IMR-90 (cell line): ENCODE results near the gene OR13A1. TPM values are rescaled to one million over a fixed set of nuclear protein-coding genes. Genes with fewer than 3 reads are reported as not detected.

Experiments
- ATAC-seq: fragments of 200-7000 bp; cut with Tn5 transposase; 2 replicates; pipeline ENCODE4 v1.9.1; 2020; ENCODE audit warnings: low read depth, mild to moderate bottlenecking, moderate library complexity
- BruUV-seq: library from RNA; stranded (reverse); fragments of 400-500 nt; replicated peaks from 2 replicates; lab custom pipeline; 2021; lab: Mats Ljungman, UMichigan
- CTCF ChIA-PET: fragments of 300-600 bp; formaldehyde crosslinking; extraction: SDS; loops from one replicate; lab custom pipeline; 2021; ENCODE audit warnings: antibody characterized with exemption; lab: Yijun Ruan, JAX
- POLR2A ChIA-PET: fragments of 300-600 bp; sonication (Branson Sonifier 250); formaldehyde crosslinking; loops from one replicate; lab custom pipeline; 2022; ENCODE audit warnings: antibody characterized with exemption; ENCODE audit not compliant: unreplicated experiment; lab: Charles Lee
- DNase-seq: peaks from one replicate; pipeline ENCODE4 v3.0.0; 2013
- H2AFZ ChIP-seq: replicated peaks from 2 replicates; pipeline ENCODE3; 2013; ENCODE audit warnings: low read length, mild to moderate bottlenecking; ENCODE audit not compliant: poor library complexity
- H2AK5ac ChIP-seq: 2 replicates; pipeline ENCODE4 v1.6.1; 2013; ENCODE audit warnings: low read depth, low read length, inconsistent platforms
- H2AK9ac ChIP-seq: replicated peaks from 2 replicates; pipeline ENCODE3; 2013; ENCODE audit warnings: mild to moderate bottlenecking, low read depth, low read length, moderate library complexity; ENCODE audit not compliant: poor library complexity
- H2BK120ac ChIP-seq: 2 replicates; pipeline ENCODE4 v1.6.1; 2013; ENCODE audit warnings: low read depth, low read length, inconsistent platforms
- H2BK15ac ChIP-seq: 3 replicates; pipeline ENCODE4 v1.6.1; 2013; ENCODE audit warnings: low read depth, low read length, inconsistent platforms
- H2BK20ac ChIP-seq: 2 replicates; pipeline ENCODE4 v1.6.1; 2013; ENCODE audit warnings: low read depth, mild to moderate bottlenecking, inconsistent platforms, low read length, moderate library complexity
- H2BK5ac ChIP-seq: 2 replicates; pipeline ENCODE4 v1.6.1; 2013; ENCODE audit warnings: mild to moderate bottlenecking, low read depth, low read length, inconsistent platforms; ENCODE audit not compliant: poor library complexity, severe bottlenecking
- H3K14ac ChIP-seq: replicated peaks from 2 replicates; pipeline ENCODE4 v1.6.1; 2013; ENCODE audit warnings: low read depth, low read length, inconsistent platforms
- H3K18ac ChIP-seq: 2 replicates; pipeline ENCODE4 v1.6.1; 2013; ENCODE audit warnings: low read depth, low read length, control low read depth
- H3K23ac ChIP-seq: 2 replicates; pipeline ENCODE4 v1.6.1; 2013; ENCODE audit warnings: low read depth, low read length, inconsistent platforms
- H3K27ac ChIP-seq: 2 replicates; pipeline ENCODE4 v1.5.1; 2013; ENCODE audit warnings: mild to moderate bottlenecking, control low read depth, low read length; ENCODE audit not compliant: insufficient read depth
- H3K27me3 ChIP-seq: 2 replicates; pipeline ENCODE4 v1.6.1; 2013; ENCODE audit warnings: low read length; ENCODE audit not compliant: control insufficient read depth, insufficient read depth
- H3K36me3 ChIP-seq: 2 replicates; pipeline ENCODE4 v1.6.1; 2013; ENCODE audit warnings: low read length, mixed read lengths; ENCODE audit not compliant: control insufficient read depth, insufficient read depth
- H3K4ac ChIP-seq: 2 replicates; pipeline ENCODE4 v1.6.1; 2013; ENCODE audit warnings: low read depth, low read length, inconsistent platforms
- H3K4me1 ChIP-seq: 2 replicates; pipeline ENCODE4 v1.6.1; 2013; ENCODE audit warnings: low read length, mixed read lengths; ENCODE audit not compliant: control insufficient read depth, insufficient read depth
- H3K4me2 ChIP-seq: 2 replicates; pipeline ENCODE4 v1.6.1; 2013; ENCODE audit warnings: low read depth, mild to moderate bottlenecking, control low read depth, low read length, moderate library complexity
- H3K4me3 ChIP-seq: 2 replicates; pipeline ENCODE4 v1.5.1; 2013; ENCODE audit warnings: low read depth, mild to moderate bottlenecking, control low read depth, low read length, moderate library complexity; ENCODE audit not compliant: insufficient read depth
- H3K56ac ChIP-seq: 2 replicates; pipeline ENCODE4 v1.6.1; 2013; ENCODE audit warnings: low read length, inconsistent platforms; ENCODE audit not compliant: insufficient read depth; ENCODE audit errors: extremely low read depth
- H3K79me1 ChIP-seq, 2 experiments: 2 replicates each; pipeline ENCODE4 v1.6.1; 2013; ENCODE audit warnings: low read length in 2 of 2, inconsistent platforms in 1 of 2, low read depth in 1 of 2
- H3K9ac ChIP-seq: 2 replicates; pipeline ENCODE4 v1.6.1; 2013; ENCODE audit warnings: low read depth, low read length, control low read depth
- H3K9me1 ChIP-seq: 2 replicates; pipeline ENCODE4 v1.6.1; 2013; ENCODE audit warnings: low read length, inconsistent platforms; ENCODE audit not compliant: insufficient read depth
- H3K9me3 ChIP-seq: 2 replicates; pipeline ENCODE4 v1.6.1; 2013; ENCODE audit warnings: low read length; ENCODE audit not compliant: control insufficient read depth, insufficient read depth
- H4K20me1 ChIP-seq: 2 replicates; pipeline ENCODE4 v1.6.1; 2013; ENCODE audit warnings: low read length, inconsistent platforms; ENCODE audit not compliant: insufficient read depth
- H4K5ac ChIP-seq: 2 replicates; pipeline ENCODE4 v1.6.1; 2013; ENCODE audit warnings: mild to moderate bottlenecking, low read depth, low read length, control low read depth
- H4K8ac ChIP-seq, 2 experiments: 2 replicates each; pipeline ENCODE4 v1.6.1; 2013; ENCODE audit warnings: low read depth in 2 of 2, low read length in 2 of 2, control low read depth in 1 of 2, inconsistent platforms in 1 of 2
- H4K91ac ChIP-seq: 2 replicates; pipeline ENCODE4 v1.6.1; 2013; ENCODE audit warnings: low read depth, low read length, inconsistent platforms; ENCODE audit not compliant: insufficient read depth
- BHLHE40 ChIP-seq: fragments of 150-350 bp; IDR thresholded peaks from 2 replicates; pipeline ENCODE4 v1.6.1; 2016; ENCODE audit warnings: mild to moderate bottlenecking, low read depth, low read length
- CEBPB ChIP-seq: IDR thresholded peaks from 2 replicates; pipeline ENCODE4 v1.6.1; 2012; ENCODE audit warnings: low read depth, low read length, improper control_type of control experiment
- MAFK ChIP-seq: IDR thresholded peaks from 2 replicates; pipeline ENCODE4 v1.6.1; 2012; ENCODE audit warnings: low read depth, low read length, improper control_type of control experiment
- SMC3 ChIP-seq: fragments of 150-350 bp; IDR thresholded peaks from 2 replicates; pipeline ENCODE4 v1.6.1; 2016; ENCODE audit warnings: low read depth, mild to moderate bottlenecking, antibody characterized with exemption, low read length, moderate library complexity
- WGBS, 2 experiments: methylation state at CpG; one replicate each; pipeline versions ENCODE4 v1.1.5 to v1.1.7; 2013; ENCODE audit warnings: missing lambda C conversion rate in 2 of 2; ENCODE audit not compliant: insufficient read length in 1 of 2; ENCODE audit errors: extremely low coverage in 2 of 2; 5-methylcytosine and 5-hydroxymethylcytosine counted together
- dilution Hi-C: fragments of 300-500 bp; cut with HindIII; formaldehyde crosslinking; loops from one replicate; pipeline ENCODE4 v1.14.3; 2018; ENCODE audit warnings: low sequenced_read_pairs; ENCODE audit not compliant: unreplicated experiment
- in situ Hi-C: fragments of 300-500 bp; cut with MboI; formaldehyde crosslinking; loops from 3 replicates; pipeline ENCODE4 v1.14.3; 2019; ENCODE audit warnings: low sequenced_read_pairs, inconsistent platforms, mixed read lengths
- intact Hi-C: fragments of 100-400 bp; cut with micrococcal nuclease; formaldehyde crosslinking; loops from 2 replicates; pipeline ENCODE4 v1.10.0; 2022
- polyA plus RNA-seq, 3 experiments: library from polyadenylated mRNA; depleted of rRNA; stranded (reverse); fragments of >200 nt; gene quantifications; 2 replicates each; pipeline ENCODE4 v1.2.3, GENCODE V29; 2012; ENCODE audit warnings: low replicate concordance in 1 of 3
- total RNA-seq: library from RNA; depleted of rRNA; stranded (reverse); fragments of >200 nt; gene quantifications from 2 replicates; pipeline ENCODE4 v1.2.3, GENCODE V29; 2012

OR13A1 gene
- total and polyA plus RNA-seq, 2 of the 4 experiments (the other 2 are of a cell fraction) = not detected

DNA sequence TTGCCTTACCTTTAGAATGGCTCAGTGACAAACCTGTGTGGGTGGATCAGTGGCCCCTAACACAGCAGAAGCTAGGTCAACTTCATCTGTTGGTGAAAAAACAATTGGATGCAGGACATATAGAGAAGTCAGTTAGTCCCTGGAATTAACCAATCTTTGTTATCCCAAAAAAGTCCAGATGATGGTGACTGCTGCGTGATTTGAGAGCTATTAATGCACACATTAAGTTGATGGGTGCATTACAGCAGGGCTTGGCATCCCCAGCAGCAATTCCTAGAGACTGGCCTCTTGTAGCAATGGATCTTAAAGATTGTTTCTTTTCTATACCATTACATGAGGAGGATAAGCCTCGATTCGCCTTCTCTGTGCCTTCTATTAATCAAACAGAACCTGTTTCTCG is 33.3 kb downstream of the OR13A1 start:
- H2AK5ac ChIP-seq = no peak overlapping the region
- no peaks in the 10 kb centered on the region for H3K36me3 ChIP-seq
- dilution Hi-C loops (no loop called here), intact Hi-C loops (no loop called here), in situ Hi-C loops (no loop called here)
- H2BK120ac ChIP-seq = no peak overlapping the region
- H3K4me1 ChIP-seq = no peaks in the 10 kb centered on the region
- H4K8ac ChIP-seq = no peak overlapping the region
- WGBS, 2 experiments = no CpG with 5 or more reads among the region's 4 CpGs
- POLR2A ChIA-PET = no interaction called here
- no peak for TF ChIP-seq CEBPB
- TF ChIP-seq MAFK = no peak
- TF ChIP-seq SMC3 = no peak
- TF ChIP-seq BHLHE40 = no peak
- no peaks in the 10 kb centered on the region for H3K79me1 ChIP-seq
- no peak overlapping the region for H2BK15ac ChIP-seq
- ATAC-seq (no peak), DNase-seq (no peak)
- H2BK20ac ChIP-seq = no peak overlapping the region
- H3K4ac ChIP-seq = no peak overlapping the region
- no peaks in the 10 kb centered on the region for H4K20me1 ChIP-seq
- no peak overlapping the region for H3K27ac ChIP-seq
- H2BK5ac ChIP-seq = no peak overlapping the region
- peaks cover 7% of the 10 kb centered on the region for H3K27me3 ChIP-seq
- H3K9me1 ChIP-seq = no peaks in the 10 kb centered on the region
- CTCF ChIA-PET = no interaction called here
- H3K56ac ChIP-seq = no peak overlapping the region
- no peak overlapping the region for H3K4me2 ChIP-seq
- H3K9ac ChIP-seq = no peak overlapping the region
- BruUV-seq = no TSS peak
- no peak overlapping the region for H3K18ac ChIP-seq
- no peak overlapping the region for H4K91ac ChIP-seq
- no peak overlapping the region for H4K5ac ChIP-seq
- H3K9me3 ChIP-seq = no peaks in the 10 kb centered on the region
- H2AFZ ChIP-seq = no peak overlapping the region
- H3K14ac ChIP-seq = no peak overlapping the region
- no peak overlapping the region for H3K23ac ChIP-seq
- no peak overlapping the region for H3K4me3 ChIP-seq
- no peak overlapping the region for H2AK9ac ChIP-seq
